ENCODE data around the gene AP1AR.

The AP1AR gene

GRCh38 chr4:112225157-112225556, 6.4 kb upstream of the AP1AR start:
- no peak for DNase-seq

DNA sequence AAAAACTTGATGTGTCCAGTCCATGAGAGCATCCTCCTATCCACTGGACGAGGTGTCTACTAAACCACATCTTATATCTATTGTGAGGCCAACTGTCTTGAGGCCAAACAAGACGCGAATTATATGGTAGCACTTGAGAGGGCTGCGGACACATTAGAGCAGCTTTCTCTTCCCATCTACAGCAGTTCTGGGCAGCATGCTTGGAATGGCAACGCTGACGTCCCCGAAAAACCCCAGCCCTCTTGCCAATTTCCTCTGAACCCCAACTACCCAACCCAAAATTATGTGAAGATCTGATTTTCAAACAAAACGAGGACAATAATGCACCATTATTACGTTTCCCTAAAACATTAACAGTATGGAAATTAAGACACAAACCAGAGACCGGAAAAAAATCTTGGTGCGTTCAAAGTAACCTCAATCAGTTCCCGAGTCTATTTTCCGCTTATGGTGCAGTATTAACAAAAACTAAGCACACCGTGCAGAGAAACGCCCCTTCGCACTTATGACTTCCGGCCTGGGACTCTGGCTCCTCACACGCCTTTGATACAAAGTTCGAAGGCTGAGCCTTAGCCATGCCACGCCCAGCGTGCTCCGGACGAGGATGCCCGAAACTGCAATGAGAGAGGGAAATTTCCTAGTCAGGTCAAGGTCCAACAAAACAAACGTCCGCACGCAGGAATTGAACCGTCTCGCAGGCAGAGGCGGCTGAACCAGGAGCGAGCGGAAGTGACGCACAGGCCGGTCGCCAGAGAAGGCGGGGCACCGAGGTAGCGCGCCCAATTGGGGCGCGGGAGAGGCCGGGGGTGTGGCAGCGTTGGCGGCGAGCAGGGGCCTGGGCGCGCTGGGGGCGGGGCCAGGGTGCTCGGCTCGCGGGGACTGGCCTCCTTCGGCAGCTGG, 458 bp upstream of the AP1AR start:
- DNase-seq = peak; percentile 95

DNA sequence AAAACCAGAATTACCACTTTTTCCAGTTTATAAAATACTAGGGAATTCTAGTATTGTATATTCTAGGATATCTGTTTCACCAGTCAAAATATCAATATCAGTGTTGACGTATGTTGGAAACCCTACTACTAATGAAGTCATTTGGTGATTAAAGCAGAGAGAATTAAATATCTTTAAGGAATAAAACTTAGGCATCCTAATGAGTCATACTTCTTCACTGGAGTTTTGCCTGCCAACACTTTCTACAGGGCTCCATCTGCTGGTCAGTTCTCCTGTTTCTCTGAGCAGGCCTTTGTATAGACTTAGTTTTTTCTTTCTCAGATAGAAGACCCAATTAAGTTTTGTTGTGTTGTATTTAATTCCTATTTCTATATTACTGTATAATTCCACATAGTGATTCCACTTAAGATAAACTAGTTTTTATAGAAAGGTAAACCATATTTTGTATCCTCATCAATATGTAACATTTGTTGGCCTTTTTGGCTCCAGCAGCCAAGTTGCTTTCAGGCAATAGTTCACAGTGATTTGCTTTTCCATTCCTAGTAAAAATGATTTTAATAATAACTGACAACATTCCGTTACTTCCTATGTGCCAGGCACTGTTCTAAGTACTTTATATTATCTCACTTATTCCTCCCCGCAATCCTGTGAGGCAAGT, 3.5 kb downstream of the AP1AR start:
- no peak for DNase-seq

DNA sequence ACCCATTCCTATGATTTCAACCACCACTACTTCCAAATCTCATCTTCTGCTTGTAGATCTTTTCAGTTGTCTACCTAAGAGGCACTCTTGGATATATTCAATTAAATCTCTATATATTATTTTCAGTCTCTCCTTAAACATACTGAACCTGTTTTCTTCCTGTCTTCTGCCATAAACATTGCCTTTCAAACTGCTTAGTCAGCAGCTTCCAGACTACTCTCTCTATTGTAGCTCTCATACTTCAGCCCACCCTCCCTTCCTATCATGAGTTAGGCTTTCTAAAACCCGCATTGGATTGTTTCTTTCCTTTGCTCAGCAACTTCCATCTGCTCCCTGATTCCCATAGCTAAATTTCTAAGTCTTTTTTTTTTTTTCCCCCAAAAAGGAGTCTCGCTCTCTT, 4.5 kb downstream of the AP1AR start:
- DNase-seq = no peak

DNA sequence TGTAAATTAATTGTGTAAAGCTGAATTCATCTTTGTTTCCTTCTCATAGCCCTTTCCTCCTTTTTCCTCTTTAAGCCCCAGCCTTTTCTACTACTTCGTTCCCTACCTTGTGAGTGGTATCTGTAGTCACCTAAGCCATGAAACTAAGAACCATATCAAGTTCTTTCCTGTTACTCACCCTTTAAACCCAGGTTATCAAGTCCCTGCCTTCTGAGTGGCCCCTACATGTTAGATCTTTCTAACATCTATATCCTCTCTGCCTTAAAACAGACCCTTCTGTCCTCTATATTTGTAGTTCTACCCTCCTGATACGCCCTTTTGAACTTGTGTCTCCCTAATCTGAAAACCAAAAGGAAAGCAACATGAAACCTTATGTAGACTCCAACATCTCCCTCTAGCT, 7.2 kb downstream of the AP1AR start:
- no peak for DNase-seq

- no peak for DNase-seq
Observed at GRCh38 chr4:112245383-112245782, 13.8 kb downstream of the AP1AR start.

- no peak for DNase-seq
Observed at GRCh38 chr4:112247021-112247420, 15.4 kb downstream of the AP1AR start.

GRCh38 chr4:112251019-112251643, 19.5 kb downstream of the AP1AR start:
- no peak for DNase-seq

GRCh38 chr4:112252234-112252633, 20.6 kb downstream of the AP1AR start:
- no peak for DNase-seq

DNA sequence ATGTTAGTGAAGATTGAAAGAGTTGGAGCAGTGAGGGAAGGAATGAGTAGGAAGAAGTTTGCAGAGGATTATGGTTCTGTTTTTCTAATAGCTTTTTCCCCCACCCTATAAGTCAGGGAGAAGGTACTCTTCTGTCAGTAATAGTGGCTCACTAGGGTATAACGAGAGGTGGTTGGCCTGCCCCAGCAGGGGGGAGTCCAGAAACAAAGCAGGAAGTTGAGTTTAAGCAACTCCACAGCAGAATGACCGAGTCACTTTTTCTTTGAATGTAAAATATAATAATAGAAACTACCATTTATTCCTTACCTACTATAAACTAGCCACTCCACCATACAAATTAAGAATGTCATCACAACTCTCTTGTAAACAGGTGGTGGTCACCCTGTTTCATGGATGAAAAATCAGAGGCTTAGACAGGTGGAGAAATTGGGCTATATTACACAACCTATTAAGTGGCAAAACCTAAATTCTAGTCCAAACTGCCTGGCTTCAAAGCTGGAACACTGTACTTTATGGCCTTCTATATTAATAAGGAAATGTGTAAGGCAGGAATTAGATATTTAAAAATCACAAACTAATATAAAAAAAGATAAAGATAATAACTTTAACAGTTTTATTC, 21.9 kb downstream of the AP1AR start:
- no peak for DNase-seq

GRCh38 chr4:112257098-112257497, 25.5 kb downstream of the AP1AR start:
- DNase-seq = no peak

DNA sequence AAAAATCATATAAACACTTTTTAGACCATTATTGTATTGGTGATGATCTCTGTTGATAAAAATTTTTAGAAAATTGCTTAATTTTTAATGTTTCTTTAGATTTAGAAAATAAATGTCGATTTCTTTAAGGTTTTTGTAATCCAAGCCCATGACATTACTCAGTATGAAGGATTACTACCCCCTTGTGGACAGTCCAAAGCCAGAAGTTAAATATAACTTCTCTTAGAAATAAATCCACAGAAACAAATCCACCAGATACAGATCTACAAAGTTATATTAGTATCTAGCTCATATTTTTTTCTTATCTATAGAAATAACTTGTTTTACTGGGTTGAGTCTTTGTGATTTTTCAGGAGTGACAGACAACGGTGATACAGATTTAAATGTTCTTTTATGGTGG, 35.2 kb downstream of the AP1AR start:
- no peak for DNase-seq

DNA sequence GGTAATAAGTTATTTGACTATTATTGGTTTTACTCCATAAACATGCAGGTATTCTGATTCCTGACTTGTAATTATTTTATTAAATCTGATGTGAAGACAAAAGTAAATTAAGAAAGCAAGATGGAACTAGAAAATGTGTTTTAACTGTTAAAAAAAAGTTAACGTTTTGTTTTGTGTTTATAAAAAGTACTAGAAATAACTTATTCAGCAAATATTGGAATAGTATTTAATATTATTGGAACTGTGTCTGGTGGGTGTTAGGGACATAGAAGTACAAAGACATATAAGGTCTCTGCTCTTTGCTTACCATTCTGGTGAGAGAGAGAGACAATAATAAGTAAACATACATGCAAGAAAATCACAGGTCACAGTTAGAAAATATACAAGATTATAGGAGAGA, 38.5 kb downstream of the AP1AR start:
- no peak for DNase-seq

DNA sequence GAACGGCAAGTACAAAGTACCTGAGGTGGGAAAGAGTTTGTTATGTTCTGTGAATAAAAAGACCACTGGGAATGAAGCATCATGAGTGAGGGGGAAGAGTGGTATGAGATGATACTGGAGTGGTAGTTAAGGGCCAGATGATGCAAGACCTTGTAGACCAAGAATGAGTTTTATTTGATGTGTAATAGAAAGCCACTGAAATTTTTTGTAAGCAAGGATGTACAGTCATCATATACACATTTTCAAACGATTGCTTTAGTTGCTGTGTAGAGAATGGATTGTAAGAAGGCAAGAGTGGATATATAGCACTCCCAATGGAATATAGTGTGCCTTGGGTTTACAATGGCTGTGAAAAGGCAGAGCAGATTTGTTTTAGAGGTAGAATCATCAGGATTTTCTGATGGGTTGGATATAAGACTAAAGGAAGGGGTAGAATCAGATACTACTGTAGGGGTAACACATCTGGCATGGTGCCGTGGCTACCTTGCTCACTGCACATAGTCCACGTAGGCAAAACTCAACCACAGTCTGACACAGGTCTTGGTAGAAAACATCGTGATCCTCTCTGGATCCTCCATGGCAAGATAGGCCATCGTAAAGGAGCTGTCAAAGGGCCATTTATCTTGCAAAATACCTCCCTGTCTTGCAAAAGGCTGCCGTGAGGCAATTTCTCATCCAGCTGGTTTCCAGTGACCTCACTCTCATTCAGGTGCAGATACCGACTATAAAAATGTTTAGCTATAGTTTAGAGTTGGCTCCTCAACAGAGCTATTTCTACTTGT, 39.2 kb downstream of the AP1AR start:
- no peak for DNase-seq

- no peak for DNase-seq
Observed at GRCh38 chr4:112272292-112272691, 40.7 kb downstream of the AP1AR start.

GRCh38 chr4:112274959-112275358, 43.4 kb downstream of the AP1AR start:
- no peak for DNase-seq

- no peak for DNase-seq
Observed at GRCh38 chr4:112276113-112276512, 44.5 kb downstream of the AP1AR start.

DNA sequence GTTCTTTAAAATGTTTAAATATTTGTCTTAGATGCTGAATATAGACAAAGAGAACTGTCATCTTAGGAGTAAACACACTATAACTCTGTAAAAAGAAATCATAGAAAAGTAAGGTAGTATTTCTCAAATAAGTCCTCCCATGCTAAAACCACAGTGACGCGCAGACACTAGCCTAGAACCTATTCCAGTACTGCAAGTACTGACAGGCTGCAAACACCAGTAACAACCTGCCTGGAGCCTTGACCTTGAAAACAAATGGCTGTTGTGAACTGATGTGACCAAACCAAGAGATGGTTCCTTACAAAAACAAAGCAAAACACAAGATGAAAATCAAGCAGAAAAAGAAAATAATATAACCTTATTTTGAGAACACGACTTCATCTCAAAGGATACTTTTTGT, 45.6 kb downstream of the AP1AR start:
- no peak for DNase-seq

DNA sequence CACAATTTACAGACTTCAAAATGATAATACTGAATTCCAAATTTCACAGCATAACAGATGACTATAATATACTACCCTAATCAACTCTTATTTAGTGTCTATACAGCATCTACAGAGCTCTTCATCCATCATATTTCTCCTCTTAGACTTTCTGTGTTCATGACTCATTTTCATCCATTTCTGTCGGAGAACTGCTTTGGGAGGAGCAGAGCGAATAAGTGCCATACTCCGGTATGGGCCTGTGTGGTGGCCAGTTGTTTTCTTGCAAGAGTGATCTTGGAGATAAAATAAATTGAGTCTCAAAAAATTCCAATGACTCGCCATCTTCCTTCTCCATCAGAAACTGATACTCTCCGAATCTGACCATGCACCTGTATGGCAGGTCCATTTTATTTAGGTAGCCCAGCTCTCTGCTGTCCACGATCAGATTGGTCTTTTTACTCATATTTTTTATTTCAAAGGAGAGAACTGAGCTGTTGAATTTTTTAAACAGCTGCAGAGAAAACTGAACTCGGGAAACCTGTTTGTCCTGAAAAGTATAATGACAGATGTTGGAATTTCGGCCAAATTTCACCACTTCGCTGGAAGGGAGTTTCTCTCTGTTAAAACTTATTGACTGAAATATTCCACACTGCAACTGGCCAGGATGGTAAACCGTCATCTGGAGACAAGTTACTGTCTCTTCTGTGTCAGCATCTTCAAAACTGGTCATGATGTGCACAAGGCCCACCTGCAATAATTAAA, 46.3 kb downstream of the AP1AR start:
- DNase-seq = no peak

GRCh38 chr4:112279025-112279881, 47.7 kb downstream of the AP1AR start:
- DNase-seq = no peak

DNA sequence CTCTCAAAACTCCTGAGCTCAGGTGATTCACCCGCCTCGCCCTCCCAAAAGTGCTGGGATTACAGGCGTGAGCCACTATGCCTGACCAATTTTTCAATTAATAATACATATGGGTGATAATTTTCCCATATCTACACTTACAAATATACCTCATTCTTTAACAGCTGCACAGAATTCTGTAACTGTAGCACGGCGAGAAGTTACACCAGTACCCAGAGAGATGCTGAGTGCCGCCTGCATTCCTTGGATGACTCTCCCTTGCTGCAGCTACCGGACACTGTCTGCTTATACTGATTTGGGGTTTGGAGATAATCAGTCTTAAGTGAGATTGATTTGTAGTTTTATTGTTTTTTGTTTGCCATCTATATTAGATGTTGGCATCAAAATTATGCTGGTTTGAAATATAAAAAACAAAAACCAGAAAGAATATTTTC, 48.3 kb downstream of the AP1AR start:
- no peak for DNase-seq
